Esophagus mucosa (tissue), 1 donor: ENCODE data around the gene UBTD2. TPM values are rescaled to one million over a fixed set of nuclear protein-coding genes. Genes with fewer than 3 reads are reported as not detected.
A peak's percentile ranks its signal among the peaks of the same experiment; 100 is the strongest.
"Not testable (repeated sequence)": the region's sequence is repeated elsewhere in the genome, so short reads cannot be mapped to it uniquely, and the experiment has no call there.

ENCODE experiments used
- ATAC-seq: fragments of 200-7000 bp; cut with Tn5 transposase; one replicate; pipeline ENCODE4 v1.9.1; 2020
- total RNA-seq: library from RNA; stranded (reverse); gene quantifications from one replicate; pipeline ENCODE4 v1.2.4, GENCODE V29; 2023
- donor health status: DM: yes; HTN: yes; CAD: no.

The UBTD2 gene
- 7.8 TPM for total RNA-seq

DNA sequence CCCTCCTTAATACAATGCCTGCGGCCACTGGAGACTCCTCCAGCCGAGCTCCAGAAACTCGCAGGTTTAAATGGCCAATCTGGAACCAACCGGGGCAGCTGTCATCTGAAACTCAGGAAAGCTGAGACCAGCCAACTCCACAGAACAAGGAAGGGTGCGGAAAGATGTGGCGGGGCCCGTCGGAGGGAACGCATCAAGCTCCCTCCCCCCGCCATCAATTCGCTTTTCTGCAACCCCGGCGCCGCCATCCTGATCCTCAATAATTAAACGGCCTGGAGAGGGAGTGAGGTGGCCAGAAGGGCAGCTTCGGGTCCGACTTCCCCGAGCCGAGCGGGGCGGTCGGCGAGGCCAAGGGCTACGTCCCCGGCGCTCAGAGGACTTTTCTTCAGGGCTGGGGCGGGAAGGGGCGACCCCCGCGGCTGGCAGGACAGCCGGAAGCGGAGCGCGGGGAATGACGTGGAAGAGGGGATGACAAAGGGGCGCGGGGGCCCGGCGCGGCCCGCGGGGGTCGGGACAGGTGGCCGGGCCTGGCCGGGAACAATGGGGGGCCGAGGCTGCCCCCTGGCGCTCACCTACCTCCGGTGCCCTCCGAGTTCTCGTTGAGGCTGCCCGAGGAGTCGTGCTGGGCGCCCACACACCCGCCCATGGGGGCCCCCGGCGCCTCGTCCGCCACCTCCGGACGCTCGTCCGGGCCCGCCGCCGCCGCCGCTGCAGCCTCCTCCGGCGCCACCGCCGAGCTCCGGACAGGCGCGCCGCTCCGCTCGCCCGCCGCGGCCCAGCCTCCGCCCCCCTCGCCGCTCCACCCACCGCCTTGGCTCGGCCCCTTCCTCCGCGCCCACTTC is at the start of gene UBTD2:
UBTD2 (minus strand) TSS at position 745 of the 842 bp plus-strand sequence; CDS start at position 646, 99 bp downstream.
- peak; percentile 95 for ATAC-seq

DNA sequence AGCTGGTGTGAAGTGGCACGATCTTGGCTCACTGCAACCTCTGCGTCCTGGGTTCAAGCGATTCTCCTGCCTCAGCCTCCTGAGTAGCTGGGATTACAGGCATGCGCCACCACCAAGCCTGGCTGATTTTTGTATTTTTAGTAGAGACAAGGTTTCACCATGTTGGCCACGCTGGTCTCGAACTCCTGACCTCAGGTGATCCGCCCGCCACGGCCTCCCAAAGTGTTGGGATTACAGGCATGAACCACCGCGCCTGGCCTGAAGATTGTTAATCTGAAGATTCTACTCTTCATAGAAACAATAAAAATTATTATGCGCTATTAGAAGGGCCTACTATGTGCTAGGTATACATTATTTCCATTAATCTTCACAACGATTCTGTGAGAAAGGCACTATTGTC is 43.3 kb upstream of the UBTD2 start:
- ATAC-seq: not testable (repeated sequence)

DNA sequence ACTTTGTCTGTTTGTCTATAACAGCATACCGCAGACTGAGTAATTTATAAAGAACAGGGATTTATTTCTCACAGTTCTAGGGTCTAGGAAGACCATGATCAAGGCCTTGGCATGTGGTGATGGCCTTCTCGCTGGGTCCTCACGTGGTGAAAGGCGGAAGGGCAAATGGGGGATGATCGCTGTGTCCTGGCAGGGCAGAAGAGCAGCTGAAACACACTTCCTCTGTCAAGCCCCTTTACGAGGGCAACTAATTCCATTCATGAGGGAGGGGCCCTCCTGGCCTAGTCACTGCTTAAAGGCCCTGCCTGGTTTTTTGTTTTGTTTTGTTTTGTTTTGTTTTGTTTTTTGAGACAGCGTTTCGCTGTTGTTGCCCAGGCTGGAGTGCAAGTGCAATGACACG is 41.9 kb upstream of the UBTD2 start:
- no peak for ATAC-seq

- ATAC-seq: peak; percentile 65
Observed at GRCh38 chr5:172322028-172322965, 38.7 kb upstream of the UBTD2 start.

- no peak for ATAC-seq
Observed at GRCh38 chr5:172321593-172321992, 38.0 kb upstream of the UBTD2 start.

DNA sequence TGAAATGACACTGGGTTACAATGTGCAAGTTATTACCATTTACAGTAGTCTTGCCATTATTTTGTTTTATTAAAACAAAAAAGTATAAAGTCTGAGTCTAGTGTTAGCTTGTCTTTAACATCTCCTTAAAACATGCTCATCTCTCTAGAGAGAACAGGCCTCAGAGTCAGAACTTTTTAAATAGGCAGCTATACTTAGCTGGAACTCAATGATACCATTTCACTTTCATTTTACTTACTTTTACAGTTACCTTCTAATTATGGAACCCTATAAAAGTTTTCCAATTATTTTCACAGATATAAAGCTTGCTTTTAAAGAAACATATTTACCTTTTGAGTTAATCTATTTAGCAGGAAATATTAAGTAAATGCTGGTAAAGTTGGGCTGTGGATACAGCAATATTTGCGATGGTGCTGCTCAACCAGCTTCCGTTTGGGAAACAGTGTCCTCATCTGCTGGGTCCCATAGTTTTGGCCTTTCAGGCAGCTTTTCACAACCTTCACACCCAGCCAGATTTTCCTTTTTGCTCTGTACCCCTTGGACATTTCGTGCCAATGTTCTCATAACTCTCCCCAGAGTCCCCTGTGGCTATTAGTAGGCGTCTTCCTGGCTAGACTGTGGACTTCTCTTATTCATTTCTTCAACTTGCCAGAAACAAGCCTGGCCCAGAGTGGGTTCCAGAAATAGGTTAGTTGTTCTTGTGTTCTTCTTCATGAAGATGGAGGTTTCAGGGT is 36.3 kb upstream of the UBTD2 start:
- ATAC-seq: no peak

DNA sequence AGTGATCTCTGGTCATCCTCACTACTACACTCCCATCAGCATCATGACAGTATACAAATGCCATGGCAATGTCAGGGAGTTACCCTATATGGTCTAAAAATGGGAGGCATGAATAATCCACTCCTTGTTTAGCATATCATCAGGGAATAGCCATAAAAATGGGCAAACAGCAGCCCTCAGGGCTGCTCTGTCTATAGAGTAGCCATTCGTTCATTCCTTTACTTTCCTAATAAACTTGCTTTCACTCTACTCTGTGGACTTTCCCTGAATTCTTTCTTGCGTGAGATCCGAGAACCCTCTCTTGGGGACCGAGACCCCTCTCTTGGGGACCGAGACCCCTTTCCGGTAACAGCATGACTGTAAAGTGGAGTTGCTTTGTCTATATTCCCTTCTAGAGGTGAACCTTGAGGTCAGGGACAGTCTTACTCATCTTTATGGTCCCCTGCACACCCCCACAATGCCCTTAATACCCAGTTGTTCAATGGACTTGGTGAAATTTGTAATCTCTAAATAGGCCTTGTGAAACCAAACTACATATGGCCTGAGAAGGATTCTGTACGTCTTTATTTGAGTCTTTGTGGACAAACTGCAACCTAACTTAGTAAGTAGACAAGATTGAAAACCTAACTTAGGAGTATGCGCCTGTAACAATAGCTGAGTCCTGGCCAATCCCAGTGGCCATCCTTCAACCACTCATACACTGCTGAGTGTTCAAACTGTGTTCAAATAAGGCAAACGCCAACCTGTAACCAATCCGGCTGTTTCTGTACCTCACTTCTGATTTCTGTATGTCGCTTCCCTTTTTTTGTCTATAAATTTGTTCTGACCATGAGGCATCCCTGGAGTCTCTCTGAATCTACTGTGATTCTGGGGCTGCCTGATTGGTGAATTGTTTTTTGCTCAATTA is 32.3 kb upstream of the UBTD2 start:
- ATAC-seq: no peak

DNA sequence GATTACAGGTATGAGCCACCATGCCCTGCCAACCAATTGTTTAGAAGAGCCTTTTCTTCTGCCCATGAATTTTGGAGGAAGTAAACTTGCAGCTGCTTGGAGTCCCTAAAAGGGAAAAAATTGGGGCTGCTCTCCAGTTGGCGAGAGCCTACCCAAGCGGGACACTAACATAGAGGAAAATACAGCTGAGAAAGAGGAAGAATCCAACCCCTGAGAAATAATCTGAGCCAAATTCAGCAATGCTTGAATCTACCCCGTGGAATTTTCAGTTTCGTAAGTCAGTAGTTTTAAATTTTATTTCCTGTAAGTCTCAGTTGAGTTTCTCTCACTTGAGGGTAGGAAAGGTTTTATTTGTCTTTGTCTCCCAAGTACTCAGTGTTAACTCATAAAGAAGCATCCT is 30.4 kb upstream of the UBTD2 start:
- ATAC-seq: no peak

DNA sequence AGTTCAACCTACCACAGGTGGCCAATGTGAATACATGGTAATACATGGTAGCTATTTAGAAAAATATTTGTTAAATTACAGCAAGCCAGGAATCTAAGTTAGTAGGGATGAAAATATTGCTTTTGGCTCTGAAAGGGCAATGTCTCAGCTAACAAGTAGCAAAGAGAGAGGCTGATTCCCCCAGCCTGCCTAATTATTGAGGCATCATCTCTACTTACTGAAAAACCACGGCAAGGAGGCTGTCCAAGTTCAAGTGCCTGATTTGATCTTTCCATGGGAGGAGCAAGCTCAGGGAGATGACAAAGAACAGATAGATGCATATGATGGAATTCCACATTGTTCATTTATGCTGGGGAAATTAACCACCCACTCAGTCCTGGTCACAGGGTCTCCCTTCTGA is 28.7 kb upstream of the UBTD2 start:
- ATAC-seq: no peak

GRCh38 chr5:172311605-172312004 is 28.0 kb upstream of the UBTD2 start:
- ATAC-seq: no peak

- ATAC-seq: no peak
Observed at GRCh38 chr5:172311026-172311425, 27.5 kb upstream of the UBTD2 start.

DNA sequence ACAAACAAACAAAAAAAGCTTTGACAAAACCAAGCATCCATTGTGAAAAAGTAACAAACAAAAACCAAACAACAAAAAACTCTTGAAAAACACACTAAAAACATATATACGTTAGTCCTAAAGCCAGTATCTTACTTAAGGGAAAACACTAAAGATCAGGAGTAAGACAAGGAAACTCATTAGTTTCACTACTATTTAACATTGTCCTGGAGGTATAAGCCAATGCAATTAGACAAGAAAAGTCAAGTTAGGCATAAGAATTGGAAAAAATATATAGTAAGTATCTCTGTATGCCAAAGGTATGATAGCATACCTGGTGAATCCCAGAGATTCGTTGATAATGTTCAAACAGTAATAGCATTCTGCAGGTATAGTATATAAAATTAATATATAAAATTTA is 21.8 kb upstream of the UBTD2 start:
- no peak for ATAC-seq

DNA sequence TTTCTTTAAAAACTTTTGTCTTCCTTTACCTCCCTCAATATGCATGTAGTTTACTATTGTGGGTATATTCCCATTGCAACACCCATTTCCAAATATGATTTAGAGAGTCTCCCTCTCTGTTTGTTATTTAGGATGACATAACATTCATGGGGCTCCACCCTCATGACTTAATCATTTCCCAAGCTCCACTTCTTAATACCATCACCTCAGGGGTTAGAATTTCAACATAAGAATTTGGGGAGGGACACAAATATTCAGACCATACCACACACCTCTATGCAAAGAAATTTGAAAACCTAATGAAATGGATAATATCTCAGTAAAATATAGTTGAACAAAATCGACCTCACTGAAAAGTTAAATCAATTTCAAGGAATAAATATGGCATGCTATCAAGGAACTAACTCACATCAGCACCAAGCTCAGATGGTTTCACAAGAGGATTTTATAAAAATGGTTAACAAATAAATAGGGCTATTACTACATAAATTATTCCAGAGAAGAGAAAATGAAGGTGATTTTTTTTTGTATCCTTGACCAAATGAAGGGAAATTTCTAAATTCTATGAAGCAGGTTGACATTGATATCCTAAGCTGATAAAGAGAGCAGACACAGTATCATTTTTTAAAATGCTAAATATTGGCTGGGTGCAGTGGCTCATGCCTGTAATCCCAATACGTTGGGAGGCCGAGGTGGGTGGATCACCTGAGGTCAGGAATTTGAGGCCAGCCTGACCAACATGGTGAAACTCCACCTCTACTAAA is 20.2 kb upstream of the UBTD2 start:
- ATAC-seq: peak; percentile 72

DNA sequence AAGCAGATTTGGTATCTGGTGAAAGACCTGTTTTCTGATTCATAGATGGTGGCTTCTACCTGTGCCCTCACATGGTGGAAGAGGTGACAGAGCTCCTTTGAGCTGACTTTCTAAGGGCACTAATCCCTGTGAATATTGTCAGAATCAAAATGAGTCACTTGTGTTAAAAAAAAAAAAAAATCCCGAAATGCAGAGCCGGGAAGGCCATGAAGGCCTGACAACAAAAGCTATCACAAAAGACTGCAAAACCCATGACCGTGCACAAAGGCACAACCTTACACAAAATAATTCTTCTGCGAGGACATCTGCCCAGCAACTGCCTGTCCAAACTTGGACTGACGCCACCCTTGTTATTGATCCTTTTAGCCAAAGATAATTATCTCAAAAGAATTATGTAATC is 19.6 kb upstream of the UBTD2 start:
- peak; percentile 97 for ATAC-seq

GRCh38 chr5:172302047-172302710 is 18.6 kb upstream of the UBTD2 start:
- ATAC-seq: no peak

DNA sequence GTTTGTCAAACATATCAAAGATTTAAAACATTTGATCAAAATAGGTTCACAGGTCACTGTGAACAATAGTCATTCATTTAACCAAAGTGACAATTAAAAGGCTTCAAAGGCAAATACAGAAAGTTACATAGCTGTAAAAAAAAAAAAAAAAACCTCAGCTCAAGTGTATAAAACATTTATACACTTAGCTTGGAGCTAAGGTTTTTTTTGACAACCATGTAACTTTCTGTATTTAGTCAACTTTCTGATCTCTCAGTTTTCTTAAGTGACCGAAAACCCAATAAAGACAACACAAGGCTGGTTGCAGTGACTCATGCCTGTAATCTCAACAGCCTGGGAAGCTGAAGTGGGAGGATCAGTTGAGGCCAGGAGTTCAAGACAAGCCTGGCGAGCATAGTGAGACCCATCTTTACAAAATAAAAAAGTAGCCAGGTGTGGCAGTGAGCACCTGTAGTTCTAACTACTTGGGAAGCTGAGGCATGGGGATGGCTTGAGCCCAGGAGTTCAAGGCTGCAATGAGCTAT is 16.4 kb upstream of the UBTD2 start:
- no peak for ATAC-seq

DNA sequence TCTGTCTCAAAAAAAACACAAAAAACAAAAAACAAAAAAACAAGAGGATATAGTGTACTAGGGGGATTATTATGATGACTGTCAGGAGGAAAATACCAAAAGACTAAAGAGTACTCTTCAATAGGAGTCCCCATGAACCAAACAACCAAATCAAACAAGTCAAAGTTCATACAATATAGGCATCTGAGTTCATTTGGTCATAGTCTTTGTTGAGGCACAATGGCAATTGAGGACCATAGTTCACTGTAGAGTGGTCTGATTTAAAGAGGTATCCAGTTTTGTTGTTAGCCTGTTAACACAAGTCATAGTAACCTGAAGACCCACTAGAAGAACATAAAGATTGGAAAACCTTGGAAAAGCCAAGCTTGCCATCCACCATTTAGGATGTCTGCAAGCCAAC is 11.3 kb upstream of the UBTD2 start:
- no peak for ATAC-seq

DNA sequence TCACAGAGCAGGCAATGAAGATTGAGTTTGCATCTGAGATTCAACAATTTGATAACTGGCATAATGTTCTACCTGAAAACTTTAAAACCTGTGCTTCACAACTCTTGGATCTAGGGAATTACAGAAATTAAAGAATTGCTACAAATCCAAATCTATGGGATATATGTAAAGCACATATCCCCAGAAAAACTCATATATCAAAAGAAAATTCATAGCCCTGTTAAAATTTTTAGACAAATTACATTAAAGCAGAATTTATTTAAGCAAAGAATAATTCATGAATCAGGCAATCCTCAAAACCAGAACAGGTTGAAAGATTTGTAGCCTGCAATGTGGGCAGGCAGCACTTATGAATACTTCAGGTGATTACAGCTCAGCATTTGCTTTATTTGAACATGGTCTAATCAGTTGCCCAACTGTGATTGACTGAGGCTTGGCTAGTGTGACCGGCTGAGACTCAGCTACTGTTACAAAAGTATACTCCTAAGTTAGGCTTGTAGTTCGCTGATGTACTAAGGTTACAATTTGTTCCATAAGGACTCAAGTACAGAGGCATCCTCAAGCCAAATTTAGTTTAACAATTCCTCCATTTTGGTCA is 10.3 kb upstream of the UBTD2 start:
- ATAC-seq: no peak

- peak; percentile 98 for ATAC-seq
Observed at GRCh38 chr5:172293054-172293744, 9.6 kb upstream of the UBTD2 start.
